Measurements from ENCODE around the gene MRPS27. TPM values are rescaled to one million over a fixed set of nuclear protein-coding genes. Genes with fewer than 3 reads are reported as not detected.
A peak's percentile ranks its signal among the peaks of the same experiment; 100 is the strongest.
"Not testable (repeated sequence)": the region's sequence is repeated elsewhere in the genome, so short reads cannot be mapped to it uniquely, and the experiment has no call there.

MRPS27 gene
- total RNA-seq, 3 donors from 2014 or later, result 83.4 to 107 (median 88.1) TPM

GRCh38 chr5:72307968-72308852 is 11.8 kb downstream of the MRPS27 start:
- peaks cover 24% of the 10 kb centered on the region for H3K36me3 Mint-ChIP-seq (ENCODE audit: insufficient read depth)
- DNase-seq (peak; percentile 93), ATAC-seq (peak; percentile 98 to 99)
- peak overlapping the region; percentile 88 for H3K4me3 Mint-ChIP-seq
- no peaks in the 10 kb centered on the region for H3K27me3 Mint-ChIP-seq (ENCODE audit: low read depth)
- H3K4me1 Mint-ChIP-seq (ENCODE audit: low read depth), result peaks cover 31% of the 10 kb centered on the region
- no peaks in the 10 kb centered on the region for H3K9me3 Mint-ChIP-seq

GRCh38 chr5:72307573-72307967 is 12.5 kb downstream of the MRPS27 start:
- DNase-seq (no peak), ATAC-seq (no peak)
- peak overlapping the region; percentile 88 for H3K4me3 Mint-ChIP-seq
- H3K9me3 Mint-ChIP-seq, result no peaks in the 10 kb centered on the region
- H3K36me3 Mint-ChIP-seq (ENCODE audit: insufficient read depth), result peaks cover 23% of the 10 kb centered on the region
- peaks cover 31% of the 10 kb centered on the region for H3K4me1 Mint-ChIP-seq (ENCODE audit: low read depth)
- no peaks in the 10 kb centered on the region for H3K27me3 Mint-ChIP-seq (ENCODE audit: low read depth)

GRCh38 chr5:72305194-72306142 is 14.6 kb downstream of the MRPS27 start:
- Mint-ChIP-seq H3K4me1 (ENCODE audit: low read depth) (peaks cover 41% of the 10 kb centered on the region), H3K36me3 (ENCODE audit: insufficient read depth) (peaks cover 16% of the 10 kb centered on the region), H3K27me3 (ENCODE audit: low read depth) (no peaks in the 10 kb centered on the region), H3K9me3 (no peaks in the 10 kb centered on the region), H3K4me3 (no peak overlapping the region)
- DNase-seq (no peak), ATAC-seq (no peak)

- Mint-ChIP-seq H3K27me3 (ENCODE audit: low read depth) (no peaks in the 10 kb centered on the region), H3K9me3 (no peaks in the 10 kb centered on the region), H3K4me3 (no peak overlapping the region), H3K4me1 (ENCODE audit: low read depth) (peaks cover 50% of the 10 kb centered on the region), H3K36me3 (ENCODE audit: insufficient read depth) (peaks cover 16% of the 10 kb centered on the region)
- ATAC-seq (no peak), DNase-seq (no peak)
Observed at GRCh38 chr5:72302171-72302570, 17.9 kb downstream of the MRPS27 start.

- DNase-seq (no peak), ATAC-seq (no peak)
- peaks cover 21% of the 10 kb centered on the region for H3K36me3 Mint-ChIP-seq (ENCODE audit: insufficient read depth)
- H3K4me3 Mint-ChIP-seq, result no peak overlapping the region
- peaks cover 45% of the 10 kb centered on the region for H3K4me1 Mint-ChIP-seq (ENCODE audit: low read depth)
- H3K27me3 Mint-ChIP-seq (ENCODE audit: low read depth), result no peaks in the 10 kb centered on the region
- no peaks in the 10 kb centered on the region for H3K9me3 Mint-ChIP-seq
Observed at GRCh38 chr5:72301557-72301956, 18.5 kb downstream of the MRPS27 start.

- H3K27me3 Mint-ChIP-seq (ENCODE audit: low read depth), result no peaks in the 10 kb centered on the region
- no peaks in the 10 kb centered on the region for H3K9me3 Mint-ChIP-seq
- H3K4me1 Mint-ChIP-seq (ENCODE audit: low read depth), result peaks cover 45% of the 10 kb centered on the region
- no peak for DNase-seq
- no peak overlapping the region for H3K4me3 Mint-ChIP-seq
- peaks cover 25% of the 10 kb centered on the region for H3K36me3 Mint-ChIP-seq (ENCODE audit: insufficient read depth)
- no peak for ATAC-seq
Observed at GRCh38 chr5:72300590-72301339, 19.3 kb downstream of the MRPS27 start.

- DNase-seq (no peak), ATAC-seq (no peak)
- no peak overlapping the region for H3K4me3 Mint-ChIP-seq
- H3K4me1 Mint-ChIP-seq (ENCODE audit: low read depth), result peaks cover 35% of the 10 kb centered on the region
- H3K36me3 Mint-ChIP-seq (ENCODE audit: insufficient read depth), result peaks cover 35% of the 10 kb centered on the region
- no peaks in the 10 kb centered on the region for H3K27me3 Mint-ChIP-seq (ENCODE audit: low read depth)
- no peaks in the 10 kb centered on the region for H3K9me3 Mint-ChIP-seq
Observed at GRCh38 chr5:72298711-72299110, 21.3 kb downstream of the MRPS27 start.

GRCh38 chr5:72298136-72298535 is 21.9 kb downstream of the MRPS27 start:
- not testable (repeated sequence) for H3K4me3 Mint-ChIP-seq; H3K27me3 Mint-ChIP-seq (ENCODE audit: low read depth); H3K9me3 Mint-ChIP-seq; DNase-seq; ATAC-seq
- H3K36me3 Mint-ChIP-seq (ENCODE audit: insufficient read depth), result peaks cover 37% of the 10 kb centered on the region
- peaks cover 35% of the 10 kb centered on the region for H3K4me1 Mint-ChIP-seq (ENCODE audit: low read depth)

- ATAC-seq (no peak), DNase-seq (no peak)
- Mint-ChIP-seq H3K4me3 (no peak overlapping the region), H3K4me1 (ENCODE audit: low read depth) (peaks cover 31% of the 10 kb centered on the region), H3K27me3 (ENCODE audit: low read depth) (no peaks in the 10 kb centered on the region), H3K9me3 (no peaks in the 10 kb centered on the region), H3K36me3 (ENCODE audit: insufficient read depth) (peaks cover 35% of the 10 kb centered on the region)
Observed at GRCh38 chr5:72296256-72296655, 23.8 kb downstream of the MRPS27 start.

- ATAC-seq (no peak), DNase-seq (no peak)
- Mint-ChIP-seq H3K4me3 (no peak overlapping the region), H3K36me3 (ENCODE audit: insufficient read depth) (peaks cover 35% of the 10 kb centered on the region), H3K27me3 (ENCODE audit: low read depth) (no peaks in the 10 kb centered on the region), H3K9me3 (no peaks in the 10 kb centered on the region), H3K4me1 (ENCODE audit: low read depth) (peaks cover 26% of the 10 kb centered on the region)
Observed at GRCh38 chr5:72295539-72295938, 24.5 kb downstream of the MRPS27 start.

- Mint-ChIP-seq H3K9me3 (no peaks in the 10 kb centered on the region), H3K27me3 (ENCODE audit: low read depth) (no peaks in the 10 kb centered on the region)
Observed at GRCh38 chr5:72294473-72294872, 25.6 kb downstream of the MRPS27 start.

GRCh38 chr5:72293495-72294055 is 26.5 kb downstream of the MRPS27 start:
- H3K4me3 Mint-ChIP-seq, result no peak overlapping the region

More at GRCh38 chr5:72294473-72294872, 25.6 kb downstream of the MRPS27 start:
- DNase-seq (no peak), ATAC-seq (no peak)
- Mint-ChIP-seq H3K4me1 (ENCODE audit: low read depth) (peaks cover 16% of the 10 kb centered on the region), H3K4me3 (no peak overlapping the region), H3K36me3 (ENCODE audit: insufficient read depth) (peaks cover 35% of the 10 kb centered on the region)

GRCh38 chr5:72292411-72292810 is 27.6 kb downstream of the MRPS27 start:
- Mint-ChIP-seq H3K4me3 (no peak overlapping the region), H3K4me1 (ENCODE audit: low read depth) (peaks cover 5% of the 10 kb centered on the region), H3K27me3 (ENCODE audit: low read depth) (no peaks in the 10 kb centered on the region), H3K9me3 (no peaks in the 10 kb centered on the region), H3K36me3 (ENCODE audit: insufficient read depth) (peaks cover 43% of the 10 kb centered on the region)
- no peak for DNase-seq
- no peak for ATAC-seq

More at GRCh38 chr5:72293495-72294055, 26.5 kb downstream of the MRPS27 start:
- DNase-seq (no peak), ATAC-seq (no peak)
- H3K27me3 Mint-ChIP-seq (ENCODE audit: low read depth), result no peaks in the 10 kb centered on the region
- H3K4me1 Mint-ChIP-seq (ENCODE audit: low read depth), result peaks cover 10% of the 10 kb centered on the region
- peaks cover 38% of the 10 kb centered on the region for H3K36me3 Mint-ChIP-seq (ENCODE audit: insufficient read depth)
- H3K9me3 Mint-ChIP-seq, result no peaks in the 10 kb centered on the region

Measured in activated T-cell treated with anti-CD3 and anti-CD28 coated beads, Interleukin-2, amount 50 U/mL, for 4 hours (primary cell).